Smooth muscle cell (in vitro differentiated cells): ENCODE data around the gene GSE1. TPM values are rescaled to one million over a fixed set of nuclear protein-coding genes. Genes with fewer than 3 reads are reported as not detected.

Experiments
- DNase-seq: peaks from one replicate; lab custom pipeline; 2025; ENCODE audit not compliant: unreplicated experiment; lab: John Stamatoyannopoulos, UW
- H2AFZ ChIP-seq: fragments of 200-600 bp; sonication (generic); 2 replicates; pipeline ENCODE4 v1.6.0; 2016; ENCODE audit warnings: antibody characterized with exemption, low read depth, mild to moderate bottlenecking
- H3F3A ChIP-seq: fragments of 200-600 bp; sonication (generic); 2 replicates; pipeline ENCODE4 v1.6.0; 2017; ENCODE audit warnings: antibody characterized with exemption, low read depth
- H3K27ac ChIP-seq: fragments of 200-600 bp; sonication (generic); 2 replicates; pipeline ENCODE4 v1.5.1; 2016; ENCODE audit warnings: low read depth, mild to moderate bottlenecking
- H3K27me3 ChIP-seq: fragments of 200-600 bp; sonication (generic); 2 replicates; pipeline ENCODE4 v1.6.1; 2016; ENCODE audit warnings: low read depth, mild to moderate bottlenecking
- H3K36me3 ChIP-seq: fragments of 200-600 bp; sonication (generic); 2 replicates; pipeline ENCODE4 v1.5.1; 2016; ENCODE audit warnings: low read depth
- H3K4me1 ChIP-seq: fragments of 200-600 bp; sonication (generic); 2 replicates; pipeline ENCODE4 v1.5.1; 2016; ENCODE audit warnings: low read depth
- H3K4me2 ChIP-seq: fragments of 200-600 bp; sonication (generic); 2 replicates; pipeline ENCODE4 v1.6.0; 2016; ENCODE audit warnings: mild to moderate bottlenecking
- H3K4me3 ChIP-seq: fragments of 200-600 bp; sonication (generic); 2 replicates; pipeline ENCODE4 v1.5.1; 2016; ENCODE audit warnings: mild to moderate bottlenecking
- H3K79me2 ChIP-seq: fragments of 200-600 bp; sonication (generic); 2 replicates; pipeline ENCODE4 v1.6.0; 2016; ENCODE audit warnings: low read depth, mild to moderate bottlenecking
- H3K9ac ChIP-seq: fragments of 200-600 bp; sonication (generic); 2 replicates; pipeline ENCODE4 v1.6.0; 2016; ENCODE audit warnings: low read depth
- H3K9me3 ChIP-seq: fragments of 200-600 bp; sonication (generic); replicated peaks from 2 replicates; pipeline ENCODE4 v1.5.1; 2016; ENCODE audit warnings: low read depth
- H4K20me1 ChIP-seq: fragments of 200-600 bp; sonication (generic); 2 replicates; pipeline ENCODE4 v1.6.0; 2016; ENCODE audit warnings: low read depth
- WGBS: methylation state at CpG from one replicate; pipeline ENCODE4 v1.1.7; 2016; ENCODE audit warnings: low lambda C conversion rate; 5-methylcytosine and 5-hydroxymethylcytosine counted together
- polyA plus RNA-seq: library from polyadenylated mRNA; unstranded; fragments of >200 nt; fragmentation: Nextera tagmentation; extraction: Ambion mirVana; gene quantifications from 2 replicates; pipeline ENCODE4 v1.2.1, GENCODE V29; 2016
- total RNA-seq: library from RNA; depleted of rRNA; stranded (reverse); fragments of >200 nt; gene quantifications from 2 replicates; pipeline ENCODE4 v1.2.3, GENCODE V29; 2014
- TF ChIP-seq, protein P1 (sequence below): fragments of 200-600 bp; sonication (generic); IDR thresholded peaks from 2 replicates; pipeline ENCODE4 v1.5.1; 2017; ENCODE audit warnings: borderline replicate concordance, mild to moderate bottlenecking, antibody characterized with exemption; ENCODE audit not compliant: insufficient read depth, poor library complexity, severe bottlenecking

The GSE1 gene
- total and polyA plus RNA-seq, 2 experiments from 2014 or later, result 13.6 to 27.7 TPM

DNA sequence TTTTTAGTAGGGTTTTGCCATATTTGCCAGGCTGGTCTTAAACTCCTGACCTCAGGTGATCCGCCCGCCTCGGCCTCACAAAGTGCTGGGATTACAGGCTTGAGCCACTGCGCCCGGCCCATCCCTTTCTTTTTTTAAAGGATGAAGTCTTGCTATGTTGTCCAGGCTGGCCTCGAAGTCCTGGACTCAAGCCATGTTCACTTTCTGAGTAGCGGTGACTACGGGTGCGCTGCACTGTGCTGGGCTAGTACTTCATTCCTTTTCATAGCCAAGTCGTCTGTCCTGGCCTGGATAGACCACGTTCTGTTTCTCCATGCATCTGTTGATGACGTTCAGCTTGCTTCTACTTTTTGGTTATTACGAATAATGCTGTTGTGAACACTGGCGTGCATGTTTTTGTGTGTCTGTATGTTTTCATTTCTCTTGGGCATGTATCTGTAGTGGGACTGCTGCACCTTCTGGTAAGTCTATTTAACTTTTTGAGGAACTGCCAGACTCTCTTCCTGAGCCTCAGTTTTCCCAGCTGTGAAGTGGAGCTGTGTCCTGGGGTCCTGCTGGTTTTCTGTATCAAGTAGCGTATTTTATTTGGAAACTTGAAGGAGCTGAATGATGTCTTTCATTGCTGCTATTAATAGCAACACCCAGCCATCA lies 40.0 kb upstream of the GSE1 start:
- no peak overlapping the region for H3K4me2 ChIP-seq
- DNase-seq, result no peak
- H3K27me3 ChIP-seq, result no peaks in the 10 kb centered on the region
- TF ChIP-seq, protein P1, sequence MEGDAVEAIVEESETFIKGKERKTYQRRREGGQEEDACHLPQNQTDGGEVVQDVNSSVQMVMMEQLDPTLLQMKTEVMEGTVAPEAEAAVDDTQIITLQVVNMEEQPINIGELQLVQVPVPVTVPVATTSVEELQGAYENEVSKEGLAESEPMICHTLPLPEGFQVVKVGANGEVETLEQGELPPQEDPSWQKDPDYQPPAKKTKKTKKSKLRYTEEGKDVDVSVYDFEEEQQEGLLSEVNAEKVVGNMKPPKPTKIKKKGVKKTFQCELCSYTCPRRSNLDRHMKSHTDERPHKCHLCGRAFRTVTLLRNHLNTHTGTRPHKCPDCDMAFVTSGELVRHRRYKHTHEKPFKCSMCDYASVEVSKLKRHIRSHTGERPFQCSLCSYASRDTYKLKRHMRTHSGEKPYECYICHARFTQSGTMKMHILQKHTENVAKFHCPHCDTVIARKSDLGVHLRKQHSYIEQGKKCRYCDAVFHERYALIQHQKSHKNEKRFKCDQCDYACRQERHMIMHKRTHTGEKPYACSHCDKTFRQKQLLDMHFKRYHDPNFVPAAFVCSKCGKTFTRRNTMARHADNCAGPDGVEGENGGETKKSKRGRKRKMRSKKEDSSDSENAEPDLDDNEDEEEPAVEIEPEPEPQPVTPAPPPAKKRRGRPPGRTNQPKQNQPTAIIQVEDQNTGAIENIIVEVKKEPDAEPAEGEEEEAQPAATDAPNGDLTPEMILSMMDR, result no peak
- H3K4me1 ChIP-seq, result peaks cover 37% of the 10 kb centered on the region
- 95% methylated on average over 15 of the region's 15 CpGs for WGBS
- no peak overlapping the region for H2AFZ ChIP-seq
- no peaks in the 10 kb centered on the region for H3K36me3 ChIP-seq
- H3K9ac ChIP-seq, result no peak overlapping the region
- H3K9me3 ChIP-seq, result no peaks in the 10 kb centered on the region
- H3K79me2 ChIP-seq, result peaks cover 51% of the 10 kb centered on the region
- H3K4me3 ChIP-seq, result no peak overlapping the region
- peaks cover 98% of the 10 kb centered on the region for H4K20me1 ChIP-seq
- H3F3A ChIP-seq, result peaks cover 3% of the 10 kb centered on the region
- H3K27ac ChIP-seq, result peak overlapping the region; percentile 39

DNA sequence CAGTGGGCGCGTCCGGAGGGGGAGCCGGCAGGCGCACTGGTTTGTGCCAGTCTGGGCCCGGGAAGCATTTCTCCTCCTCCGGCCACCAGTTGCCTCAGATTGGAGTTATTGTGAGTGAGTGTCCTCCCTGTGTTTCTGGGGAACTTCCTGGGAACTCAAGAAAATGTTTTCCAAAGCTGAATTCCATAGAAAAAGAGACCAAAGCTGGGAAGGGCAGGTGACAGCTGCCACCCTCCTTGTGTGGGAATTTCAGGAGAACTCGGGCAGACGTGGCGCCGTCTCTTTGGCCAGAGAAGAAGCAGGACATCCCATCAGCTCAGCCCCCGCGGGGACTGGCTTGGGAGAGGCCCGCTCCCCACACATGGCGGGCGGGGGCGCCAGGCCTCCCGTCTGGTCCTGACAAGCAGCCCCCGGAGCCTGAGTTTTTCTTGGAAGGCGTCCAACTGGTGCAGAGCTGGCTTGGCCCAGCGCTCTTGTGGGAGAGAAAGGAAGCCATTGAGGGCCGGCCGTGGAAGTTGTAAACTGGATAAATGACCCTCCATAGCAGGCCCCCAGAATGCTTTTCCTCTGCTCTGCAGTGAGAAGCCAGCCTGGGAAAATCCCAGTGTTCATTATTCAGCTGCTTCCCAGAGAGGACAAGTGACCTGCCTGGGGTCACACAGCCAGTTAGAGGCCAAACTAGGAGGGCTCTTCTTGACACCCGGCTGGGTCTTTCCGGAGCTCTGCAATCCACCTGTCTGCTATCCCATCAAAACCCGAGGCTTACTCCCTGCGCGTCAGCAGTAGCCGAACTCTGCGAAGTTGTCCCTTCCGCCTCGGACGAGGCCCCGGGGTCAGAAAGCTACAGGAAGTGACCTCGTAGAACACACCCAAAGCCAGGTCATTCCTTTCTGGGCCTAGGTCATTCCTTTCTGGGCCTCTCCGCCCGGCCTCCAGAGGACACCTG lies 39.2 kb upstream of the GSE1 start:
- H3K36me3 ChIP-seq, result no peaks in the 10 kb centered on the region
- no peaks in the 10 kb centered on the region for H3K9me3 ChIP-seq
- 60% methylated on average over 37 of the region's 37 CpGs for WGBS
- no peak overlapping the region for H3K4me3 ChIP-seq
- H3K4me2 ChIP-seq, result peak overlapping the region; percentile 58
- peaks cover 45% of the 10 kb centered on the region for H3K4me1 ChIP-seq
- peaks cover 52% of the 10 kb centered on the region for H3K79me2 ChIP-seq
- TF ChIP-seq, protein P1, result no peak
- DNase-seq, result peak; percentile 68
- peaks cover 3% of the 10 kb centered on the region for H3F3A ChIP-seq
- peak overlapping the region; percentile 39 for H3K27ac ChIP-seq
- H3K27me3 ChIP-seq, result no peaks in the 10 kb centered on the region
- H3K9ac ChIP-seq, result peak overlapping the region; percentile 17
- H2AFZ ChIP-seq, result no peak overlapping the region
- H4K20me1 ChIP-seq, result peaks cover 98% of the 10 kb centered on the region

DNA sequence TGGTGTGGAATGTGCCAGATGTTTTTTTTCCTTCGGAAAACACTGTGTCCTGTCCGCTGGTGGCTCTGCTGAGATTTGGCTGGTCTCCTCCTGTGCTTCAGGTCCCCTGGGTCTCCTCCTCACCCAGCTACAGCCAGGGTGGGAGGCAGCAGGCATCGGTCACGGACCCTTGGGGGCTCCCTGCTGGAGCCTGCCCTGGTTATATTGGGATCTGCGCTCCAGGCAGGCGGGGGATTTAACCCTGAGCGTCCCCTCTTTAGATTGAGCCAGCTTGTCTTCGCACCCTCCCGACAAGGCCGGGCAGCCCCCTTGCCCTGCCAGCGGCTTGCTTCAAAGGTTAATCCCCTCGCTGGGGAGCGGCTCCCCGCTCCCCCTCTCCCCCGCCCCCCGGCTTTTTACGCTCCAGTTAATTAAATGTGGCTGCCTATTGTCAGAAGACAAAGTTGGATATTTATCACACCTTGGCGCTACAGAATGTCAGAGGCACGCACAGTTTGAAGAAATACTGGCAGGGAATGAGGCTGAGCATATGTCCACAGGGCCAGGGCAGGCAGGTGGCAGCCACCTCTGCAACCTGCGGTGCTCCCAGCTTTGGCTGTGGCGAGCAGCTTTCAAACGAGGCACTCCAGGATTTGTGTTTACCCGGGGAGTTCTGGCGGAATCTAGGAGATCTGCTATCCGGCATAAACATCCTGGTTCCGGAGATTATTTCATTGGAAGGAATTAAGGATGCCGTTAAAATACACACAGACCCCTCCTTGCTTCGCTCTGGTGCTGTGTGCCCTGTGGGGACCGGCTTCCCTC lies 38.2 kb upstream of the GSE1 start:
- H2AFZ ChIP-seq, result no peak overlapping the region
- no peak overlapping the region for H3K4me3 ChIP-seq
- no peak for DNase-seq
- peaks cover 55% of the 10 kb centered on the region for H3K79me2 ChIP-seq
- no peaks in the 10 kb centered on the region for H3K9me3 ChIP-seq
- H3K27ac ChIP-seq, result peak overlapping the region; percentile 39
- H3K9ac ChIP-seq, result no peak overlapping the region
- peak overlapping the region; percentile 58 for H3K4me2 ChIP-seq
- H3F3A ChIP-seq, result peaks cover 3% of the 10 kb centered on the region
- TF ChIP-seq, protein P1, result no peak
- H3K36me3 ChIP-seq, result no peaks in the 10 kb centered on the region
- WGBS, result 67% methylated on average over 25 of the region's 29 CpGs
- H3K4me1 ChIP-seq, result peaks cover 54% of the 10 kb centered on the region
- H4K20me1 ChIP-seq, result peaks cover 98% of the 10 kb centered on the region
- no peaks in the 10 kb centered on the region for H3K27me3 ChIP-seq
